KMS-11 (cell line): ENCODE data around the gene SND1.

Experiments
- H2AFZ ChIP-seq: fragments of 200-600 bp; sonication (generic); 2 replicates; pipeline ENCODE4 v1.6.1; 2016; ENCODE audit warnings: antibody characterized with exemption, mixed run types, low read depth
- H3K27ac ChIP-seq: fragments of 200-600 bp; sonication (generic); 2 replicates; pipeline ENCODE4 v1.6.1; 2016; ENCODE audit warnings: mild to moderate bottlenecking, mixed run types
- H3K27me3 ChIP-seq: fragments of 200-600 bp; sonication (generic); 2 replicates; pipeline ENCODE4 v1.6.1; 2017; ENCODE audit warnings: mild to moderate bottlenecking, low read depth, mixed run types, moderate library complexity; ENCODE audit not compliant: insufficient read depth
- H3K36me3 ChIP-seq: fragments of 200-600 bp; sonication (generic); 2 replicates; pipeline ENCODE4 v1.6.1; 2017; ENCODE audit warnings: mild to moderate bottlenecking, mixed run types; ENCODE audit not compliant: insufficient read depth
- H3K4me1 ChIP-seq: fragments of 200-600 bp; sonication (generic); 2 replicates; pipeline ENCODE4 v1.6.1; 2016; ENCODE audit warnings: mild to moderate bottlenecking, low read depth, mixed run types; ENCODE audit not compliant: poor library complexity, severe bottlenecking
- H3K4me2 ChIP-seq: fragments of 200-600 bp; sonication (generic); 2 replicates; pipeline ENCODE4 v1.7.0; 2016; ENCODE audit warnings: mild to moderate bottlenecking, mixed run types
- H3K4me3 ChIP-seq: fragments of 200-600 bp; sonication (generic); IDR thresholded peaks from 2 replicates; pipeline ENCODE4 v1.6.1; 2017; ENCODE audit warnings: low read depth, low read length, mixed read lengths; ENCODE audit not compliant: insufficient read depth
- H3K79me2 ChIP-seq: fragments of 200-600 bp; sonication (generic); 2 replicates; pipeline ENCODE4 v1.6.1; 2016; ENCODE audit warnings: low read depth, mixed run types; ENCODE audit not compliant: insufficient read depth
- H3K9ac ChIP-seq: fragments of 200-600 bp; sonication (generic); 2 replicates; pipeline ENCODE4 v1.6.1; 2016; ENCODE audit warnings: mild to moderate bottlenecking, mixed run types
- H4K20me1 ChIP-seq: fragments of 200-600 bp; sonication (generic); 2 replicates; pipeline ENCODE4 v1.6.1; 2016; ENCODE audit warnings: mild to moderate bottlenecking, mixed run types; ENCODE audit not compliant: insufficient read depth
- TF ChIP-seq, protein P1 (sequence below): fragments of 200-600 bp; sonication (generic); conservative IDR thresholded peaks from 2 replicates; pipeline ENCODE4 v1.6.1; 2017; ENCODE audit warnings: low read depth, mild to moderate bottlenecking, antibody characterized with exemption, low read length, moderate library complexity, mixed read lengths

SND1 gene

DNA sequence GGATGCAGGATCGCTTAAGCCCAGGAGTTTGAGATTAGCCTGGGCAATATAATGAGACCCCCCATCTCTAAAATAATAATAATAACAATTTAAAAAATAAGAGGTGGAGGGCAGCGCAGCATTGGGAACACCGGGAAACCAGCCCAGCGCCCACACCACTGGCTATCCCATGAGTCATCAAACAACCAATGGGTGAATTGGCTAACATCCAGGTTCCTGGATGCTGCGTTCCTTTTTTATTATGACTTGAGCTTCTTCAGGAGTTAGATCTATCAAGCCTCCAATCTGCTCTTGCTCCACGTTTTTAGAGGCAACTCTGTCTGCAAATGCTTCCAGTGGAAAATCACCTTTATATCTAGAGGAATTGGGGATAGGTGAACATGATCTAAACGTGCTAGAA, 389.2 kb downstream of the SND1 start:
- peaks cover 2% of the 10 kb centered on the region; the same call in 1 of the 2 replicates for H4K20me1 ChIP-seq
- no peaks in the 10 kb centered on the region for H3K27me3 ChIP-seq
- H3K36me3 ChIP-seq = no peaks in the 10 kb centered on the region
- H3K4me2 ChIP-seq = no peak overlapping the region
- no peak overlapping the region for H3K9ac ChIP-seq
- no peaks in the 10 kb centered on the region for H3K79me2 ChIP-seq
- H3K4me3 ChIP-seq = no peak overlapping the region
- H2AFZ ChIP-seq = no peak overlapping the region
- H3K27ac ChIP-seq = no peak overlapping the region
- TF ChIP-seq, protein P1, sequence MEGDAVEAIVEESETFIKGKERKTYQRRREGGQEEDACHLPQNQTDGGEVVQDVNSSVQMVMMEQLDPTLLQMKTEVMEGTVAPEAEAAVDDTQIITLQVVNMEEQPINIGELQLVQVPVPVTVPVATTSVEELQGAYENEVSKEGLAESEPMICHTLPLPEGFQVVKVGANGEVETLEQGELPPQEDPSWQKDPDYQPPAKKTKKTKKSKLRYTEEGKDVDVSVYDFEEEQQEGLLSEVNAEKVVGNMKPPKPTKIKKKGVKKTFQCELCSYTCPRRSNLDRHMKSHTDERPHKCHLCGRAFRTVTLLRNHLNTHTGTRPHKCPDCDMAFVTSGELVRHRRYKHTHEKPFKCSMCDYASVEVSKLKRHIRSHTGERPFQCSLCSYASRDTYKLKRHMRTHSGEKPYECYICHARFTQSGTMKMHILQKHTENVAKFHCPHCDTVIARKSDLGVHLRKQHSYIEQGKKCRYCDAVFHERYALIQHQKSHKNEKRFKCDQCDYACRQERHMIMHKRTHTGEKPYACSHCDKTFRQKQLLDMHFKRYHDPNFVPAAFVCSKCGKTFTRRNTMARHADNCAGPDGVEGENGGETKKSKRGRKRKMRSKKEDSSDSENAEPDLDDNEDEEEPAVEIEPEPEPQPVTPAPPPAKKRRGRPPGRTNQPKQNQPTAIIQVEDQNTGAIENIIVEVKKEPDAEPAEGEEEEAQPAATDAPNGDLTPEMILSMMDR = no peak
- H3K4me1 ChIP-seq = peaks cover 42% of the 10 kb centered on the region

GRCh38 chr7:128042012-128042411, 390.0 kb downstream of the SND1 start:
- Histone ChIP-seq H3K36me3 (no peaks in the 10 kb centered on the region), H3K4me2 (no peak overlapping the region), H3K4me3 (no peak overlapping the region), H3K9ac (no peak overlapping the region), H3K27ac (no peak overlapping the region), H3K27me3 (no peaks in the 10 kb centered on the region), H3K79me2 (no peaks in the 10 kb centered on the region), H4K20me1 (no peaks in the 10 kb centered on the region; the same call in 1 of the 2 replicates), H3K4me1 (peaks cover 34% of the 10 kb centered on the region), H2AFZ (no peak overlapping the region)
- TF ChIP-seq, protein P1 = no peak

GRCh38 chr7:128044064-128044463, 392.1 kb downstream of the SND1 start:
- H3K4me3 ChIP-seq = no peak overlapping the region
- no peak overlapping the region for H2AFZ ChIP-seq
- H3K4me1 ChIP-seq = peaks cover 18% of the 10 kb centered on the region
- H3K27ac ChIP-seq = no peak overlapping the region
- H3K79me2 ChIP-seq = no peaks in the 10 kb centered on the region
- no peaks in the 10 kb centered on the region for H3K27me3 ChIP-seq
- TF ChIP-seq, protein P1 = no peak
- no peak overlapping the region for H3K9ac ChIP-seq
- no peaks in the 10 kb centered on the region for H3K36me3 ChIP-seq
- H3K4me2 ChIP-seq = no peak overlapping the region
- H4K20me1 ChIP-seq = no peaks in the 10 kb centered on the region

GRCh38 chr7:128045158-128045557, 393.2 kb downstream of the SND1 start:
- Histone ChIP-seq H3K4me3 (no peak overlapping the region), H3K4me1 (peaks cover 18% of the 10 kb centered on the region), H4K20me1 (no peaks in the 10 kb centered on the region), H2AFZ (no peak overlapping the region), H3K4me2 (no peak overlapping the region), H3K36me3 (no peaks in the 10 kb centered on the region), H3K27me3 (no peaks in the 10 kb centered on the region), H3K27ac (no peak overlapping the region), H3K79me2 (no peaks in the 10 kb centered on the region), H3K9ac (no peak overlapping the region)
- TF ChIP-seq, protein P1 = no peak
